Suprapubic skin (tissue), 4 donors: ENCODE data around the gene ADGRG2.

Source experiments
- CTCF ChIP-seq, 2 donors: fragments of 200-600 bp in 1 of 2; fragments of 450-650 bp in 1 of 2; sonication (generic) in 1 of 2; IDR thresholded peaks; one replicate each; pipeline ENCODE4 v1.5.1; 2016 to 2019; ENCODE audit warnings: antibody characterized with exemption in 2 of 2, mild to moderate bottlenecking in 1 of 2, moderate library complexity in 1 of 2
- EP300 ChIP-seq: sonication (generic); formaldehyde crosslinking; IDR thresholded peaks from one replicate; pipeline ENCODE4 v1.6.1; 2017; ENCODE audit warnings: antibody characterized with exemption
- POLR2A ChIP-seq, 2 donors: fragments of 450-650 bp; IDR thresholded peaks; one replicate each; pipeline ENCODE4 v1.6.1; 2017; ENCODE audit warnings: antibody characterized with exemption in 2 of 2, mild to moderate bottlenecking in 2 of 2, moderate library complexity in 2 of 2
- POLR2AphosphoS5 ChIP-seq, 3 donors: sonication (generic); formaldehyde crosslinking; IDR thresholded peaks; one replicate each; pipeline ENCODE4 v1.6.1; 2017; ENCODE audit warnings: antibody characterized with exemption in 3 of 3

- TF ChIP-seq POLR2A (IDR thresholded peaks at IDR 0.05) (no peak), CTCF (IDR thresholded peaks at IDR 0.05) (no peak), POLR2AphosphoS5 (IDR thresholded peaks at IDR 0.05) (no peak), EP300 (no peak)
Measured at GRCh38 chrX:19121898-19122640, at the start of gene ADGRG2.
